Esophagus mucosa (tissue), 1 donor: ENCODE results near the gene CAPN8. TPM values are rescaled to one million over a fixed set of nuclear protein-coding genes. Genes with fewer than 3 reads are reported as not detected.
A peak's percentile ranks its signal among the peaks of the same experiment; 100 is the strongest.

Experiments
- ATAC-seq: fragments of 200-7000 bp; cut with Tn5 transposase; one replicate; pipeline ENCODE4 v1.9.1; 2020
- total RNA-seq: library from RNA; stranded (reverse); gene quantifications from one replicate; pipeline ENCODE4 v1.2.4, GENCODE V29; 2023
- donor health status: DM: yes; HTN: yes; CAD: no.

The CAPN8 gene
- total RNA-seq, 1 donor from 2014 or later = 1.2 TPM

DNA sequence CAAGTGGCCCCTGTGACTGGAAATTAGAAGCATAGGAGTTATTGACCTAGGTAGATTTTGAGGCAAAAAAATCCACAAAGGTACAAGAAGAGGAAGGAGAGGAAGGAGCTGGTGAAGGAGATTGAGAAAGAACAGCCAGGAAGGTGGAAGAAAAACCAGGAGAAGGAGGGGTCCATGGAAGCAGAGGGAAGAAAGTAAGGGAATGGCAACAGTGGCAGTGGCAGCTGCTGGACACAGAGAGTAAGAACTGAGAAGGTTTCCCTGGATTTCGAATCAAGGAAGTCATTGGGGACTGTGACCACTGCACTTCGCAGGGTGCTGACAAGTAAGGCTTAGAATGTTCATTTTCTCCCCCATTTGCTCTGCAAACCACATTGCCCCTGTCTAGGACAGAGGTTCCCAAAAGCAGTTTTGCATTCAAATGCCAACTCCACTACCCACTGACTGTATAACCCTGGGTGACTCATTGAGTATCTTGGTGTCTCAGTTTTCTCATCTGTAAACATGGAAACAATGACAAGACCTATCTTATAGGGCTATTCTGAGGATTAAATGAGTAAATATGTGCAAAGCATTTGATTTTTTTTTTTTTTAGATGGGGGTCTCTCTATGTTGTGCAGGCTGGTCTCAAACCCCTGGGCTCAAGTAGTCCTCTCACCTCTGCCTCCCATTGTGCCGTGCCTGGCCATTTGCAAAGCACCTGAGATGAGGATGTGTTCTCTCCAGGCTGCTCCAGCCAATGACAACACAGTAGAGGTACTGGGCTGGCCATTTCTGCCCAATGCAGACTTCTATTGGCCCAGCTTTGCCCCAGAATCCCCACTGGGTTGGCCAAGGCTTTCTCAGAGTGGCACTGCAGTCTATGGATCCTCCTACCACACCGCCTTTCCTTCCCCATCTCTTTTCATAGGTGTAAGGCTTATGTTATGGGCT is 37.5 kb upstream of the CAPN8 start:
- no peak for ATAC-seq

- peak; percentile 92 for ATAC-seq
These were observed 35.6 kb upstream of the CAPN8 start for GRCh38 chr1:223700942-223701637.

- no peak for ATAC-seq
These were observed 35.0 kb upstream of the CAPN8 start for GRCh38 chr1:223700388-223700918.

DNA sequence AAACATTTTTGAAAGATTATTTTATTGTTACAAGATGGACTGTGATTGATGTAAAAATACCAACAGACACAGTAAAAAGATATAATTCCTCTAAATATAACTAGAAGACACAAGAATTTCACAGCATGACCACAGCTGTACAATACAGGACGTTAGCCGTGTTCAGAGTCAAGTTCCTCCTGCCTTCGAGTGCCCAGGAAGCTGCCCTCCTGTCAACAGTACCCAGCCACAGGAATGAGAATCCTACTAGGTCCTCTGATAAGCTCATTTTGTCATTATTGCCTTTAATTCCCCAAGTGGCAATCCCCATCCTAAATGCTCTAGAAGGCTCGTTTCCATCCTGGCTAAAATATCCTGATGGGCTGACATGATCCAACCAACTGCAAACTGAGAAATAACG is 30.4 kb upstream of the CAPN8 start:
- ATAC-seq = no peak

DNA sequence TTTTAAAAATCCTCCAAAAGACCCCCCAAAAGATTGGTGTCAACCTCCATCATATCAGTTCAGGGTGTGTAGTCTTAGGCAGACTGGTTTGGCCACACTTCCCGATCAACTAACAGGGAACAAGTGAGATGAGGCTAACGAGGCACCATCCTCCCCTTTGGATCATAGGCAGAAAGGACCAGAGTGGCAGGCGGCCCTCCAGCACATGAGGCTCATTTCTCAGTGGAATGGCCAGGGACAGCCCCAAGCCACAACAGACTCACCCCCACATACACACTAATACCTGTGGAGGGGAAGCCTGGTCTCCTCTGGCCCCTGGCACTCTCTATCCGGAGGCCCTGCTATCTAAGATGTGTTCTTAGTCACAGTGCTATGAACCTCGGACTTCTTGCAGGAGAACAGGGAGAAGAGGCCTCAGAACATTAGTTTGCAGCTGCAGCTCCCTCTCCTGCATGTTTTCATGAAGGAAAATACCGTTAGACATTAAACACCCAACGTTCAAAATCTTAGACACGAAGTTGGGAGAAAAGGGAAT is 29.6 kb upstream of the CAPN8 start:
- no peak for ATAC-seq

- no peak for ATAC-seq
These were observed 25.6 kb upstream of the CAPN8 start for GRCh38 chr1:223691121-223691520.

- no peak for ATAC-seq
These were observed 18.9 kb upstream of the CAPN8 start for GRCh38 chr1:223684488-223684792.

- peak; percentile 65 for ATAC-seq
These were observed 18.3 kb upstream of the CAPN8 start for GRCh38 chr1:223683586-223684487.

DNA sequence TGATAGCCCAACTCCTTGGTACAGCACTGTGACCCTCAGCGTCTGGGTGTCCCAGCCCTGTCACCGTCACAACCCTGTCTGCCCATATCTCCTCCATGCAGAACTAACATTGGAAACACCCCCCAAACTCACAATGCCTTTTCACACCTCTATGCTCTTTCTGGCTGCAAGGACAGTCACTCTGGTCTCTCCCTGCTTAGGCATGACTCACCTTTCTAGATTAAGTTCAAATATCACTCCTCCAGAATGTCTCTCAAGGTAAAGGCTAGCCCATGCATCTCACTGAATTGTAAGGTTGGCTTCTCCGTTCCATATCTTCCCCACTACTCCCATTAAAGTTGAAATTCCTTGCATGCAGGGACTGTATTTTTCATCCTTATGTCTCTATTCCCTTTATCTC is 17.0 kb upstream of the CAPN8 start:
- ATAC-seq = peak; percentile 53

- ATAC-seq = no peak
These were observed 14.7 kb upstream of the CAPN8 start for GRCh38 chr1:223680188-223680587.

DNA sequence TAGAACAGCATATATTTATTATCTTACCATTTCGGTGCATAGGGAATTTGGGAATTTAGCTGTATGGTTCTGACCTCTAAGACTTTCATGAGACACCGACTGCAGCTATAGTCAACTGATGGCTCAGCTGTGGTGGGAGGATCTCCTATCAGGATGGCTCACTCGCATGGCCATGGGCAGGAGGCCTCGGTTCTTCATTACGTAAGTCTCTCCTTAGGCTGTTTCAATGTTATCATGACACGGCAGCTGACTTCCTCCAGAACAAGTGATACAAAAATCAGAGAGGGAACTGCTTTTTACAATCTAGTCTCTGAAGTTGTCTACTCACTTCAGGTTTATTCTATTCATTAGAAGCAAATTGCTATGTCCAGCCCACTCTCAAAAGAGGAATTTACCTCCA is 13.3 kb upstream of the CAPN8 start:
- no peak for ATAC-seq

GRCh38 chr1:223674119-223674890 is 8.8 kb upstream of the CAPN8 start:
- ATAC-seq = no peak

DNA sequence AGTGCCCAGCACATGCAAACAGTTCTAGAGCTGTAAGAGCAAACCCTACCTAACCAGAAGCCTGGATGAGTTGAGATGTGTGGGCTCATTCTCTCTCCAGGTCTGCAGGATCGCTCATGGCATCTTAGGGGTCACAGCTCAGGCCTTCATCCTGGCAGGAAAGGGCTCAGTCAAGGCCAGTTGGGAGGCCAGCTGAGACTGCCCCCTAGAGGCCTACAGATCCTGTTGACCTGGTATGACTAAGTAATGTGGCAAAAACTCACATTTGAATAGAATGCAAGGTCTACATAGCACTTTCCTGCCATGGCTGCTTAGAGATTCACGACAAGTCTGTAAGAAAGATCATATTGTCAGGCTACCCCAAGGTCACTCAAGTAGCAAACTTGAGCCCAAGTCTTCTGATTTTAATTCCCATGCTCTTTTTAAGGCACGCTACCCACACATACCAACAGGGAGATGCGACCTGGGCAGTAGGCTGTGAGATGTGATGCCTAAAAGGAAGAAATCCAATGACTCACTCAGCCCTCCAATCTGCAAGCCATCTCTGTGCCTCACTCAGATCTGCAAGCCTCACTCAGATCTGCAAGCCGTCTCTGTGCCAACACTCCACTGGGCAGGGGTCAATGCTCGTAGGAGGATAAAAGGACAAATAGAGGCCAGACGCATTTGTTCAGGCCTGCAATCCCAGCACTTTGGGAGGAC is 5.1 kb upstream of the CAPN8 start:
- ATAC-seq = peak; percentile 43

DNA sequence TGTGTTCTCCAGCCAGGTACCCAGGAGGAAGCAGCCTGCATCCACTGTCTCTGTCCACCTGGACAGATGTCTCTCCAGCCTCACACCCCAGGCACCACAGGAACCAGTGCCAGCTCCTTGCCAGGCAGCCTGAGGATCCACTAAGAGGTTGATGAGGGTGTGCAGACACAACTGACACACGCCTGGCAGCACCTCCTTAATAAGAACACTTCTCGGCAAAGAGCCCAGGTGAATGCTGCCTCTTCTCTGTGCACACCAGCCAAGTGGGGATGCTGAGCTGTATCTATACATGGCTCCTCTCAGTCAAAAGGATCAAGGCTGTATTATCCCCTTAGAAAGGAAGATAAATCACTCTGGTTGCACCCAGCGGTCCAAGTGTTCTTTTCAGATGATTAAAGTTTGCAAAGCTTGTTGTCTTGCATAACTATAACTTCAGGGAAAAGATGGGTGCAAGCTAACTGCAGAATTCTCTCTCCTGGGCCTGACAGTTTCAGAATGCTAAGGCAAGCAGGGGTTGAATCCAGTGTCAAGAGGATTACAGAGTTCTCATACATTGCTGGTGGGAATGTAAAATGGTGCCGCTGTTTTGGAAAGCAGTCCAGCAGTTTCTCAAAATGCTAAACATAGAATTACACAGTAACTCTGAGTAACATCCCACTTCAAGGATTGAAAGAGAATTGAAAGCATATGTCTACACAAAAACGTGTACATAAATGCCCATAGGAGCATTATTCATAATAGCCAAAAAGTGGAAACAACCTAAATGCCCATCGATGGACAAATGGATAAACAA is 3.7 kb upstream of the CAPN8 start:
- ATAC-seq = no peak

GRCh38 chr1:223667484-223668182 is 2.1 kb upstream of the CAPN8 start:
- ATAC-seq = no peak

DNA sequence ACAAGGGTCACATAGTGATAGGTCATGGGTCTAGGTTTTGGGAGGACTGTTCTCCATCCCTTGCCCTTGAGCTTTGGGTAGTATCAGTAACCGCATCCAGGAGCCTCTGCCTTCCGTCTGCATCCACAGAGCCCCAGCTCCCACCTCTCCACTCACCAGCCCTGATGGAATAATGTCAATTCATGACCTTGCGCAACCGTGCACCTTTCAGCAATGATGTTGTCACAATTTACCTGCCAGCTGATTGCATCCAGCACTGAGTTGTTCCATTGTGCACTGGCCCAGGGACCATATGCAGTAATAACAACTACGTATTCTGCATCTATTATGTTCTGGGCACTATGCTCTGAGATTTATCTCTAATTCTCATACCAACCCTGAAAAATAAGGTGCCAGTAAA is 1.4 kb downstream of the CAPN8 start:
- ATAC-seq = no peak

- ATAC-seq = no peak
These were observed 2.6 kb downstream of the CAPN8 start for GRCh38 chr1:223662943-223663342.

- ATAC-seq = no peak
These were observed 5.8 kb downstream of the CAPN8 start for GRCh38 chr1:223659711-223660110.

- ATAC-seq = no peak
These were observed 7.5 kb downstream of the CAPN8 start for GRCh38 chr1:223657978-223658377.

DNA sequence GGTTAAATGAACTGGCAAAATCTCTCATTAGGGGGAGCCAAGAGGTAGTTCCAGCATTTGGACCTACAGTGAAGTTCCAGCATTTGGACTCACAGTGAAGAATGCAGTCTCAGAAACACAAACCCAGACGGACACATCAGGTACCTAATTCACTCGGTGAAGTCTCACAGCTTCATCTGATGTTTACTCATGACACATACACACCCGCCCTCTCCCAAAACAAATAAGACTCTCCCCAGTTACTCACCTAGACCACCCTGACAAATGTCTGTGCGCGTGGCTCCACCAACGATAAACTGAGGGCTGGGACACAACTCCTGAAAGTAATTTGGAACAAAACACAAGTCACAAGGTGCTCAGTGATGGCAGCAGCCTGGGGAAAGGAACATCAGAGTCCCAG is 11.4 kb downstream of the CAPN8 start:
- peak; percentile 18 for ATAC-seq
